HPDE6-E6E7 (cell line): ENCODE results near the gene C6orf62.
"Not testable (repeated sequence)": the region's sequence is repeated elsewhere in the genome, so short reads cannot be mapped to it uniquely, and the experiment has no call there.

Experiments used
- DNase-seq: peaks from one replicate; pipeline ENCODE4 v3.0.0; 2011; ENCODE audit warnings: missing footprints; ENCODE audit errors: extremely low spot score

Gene C6orf62

DNA sequence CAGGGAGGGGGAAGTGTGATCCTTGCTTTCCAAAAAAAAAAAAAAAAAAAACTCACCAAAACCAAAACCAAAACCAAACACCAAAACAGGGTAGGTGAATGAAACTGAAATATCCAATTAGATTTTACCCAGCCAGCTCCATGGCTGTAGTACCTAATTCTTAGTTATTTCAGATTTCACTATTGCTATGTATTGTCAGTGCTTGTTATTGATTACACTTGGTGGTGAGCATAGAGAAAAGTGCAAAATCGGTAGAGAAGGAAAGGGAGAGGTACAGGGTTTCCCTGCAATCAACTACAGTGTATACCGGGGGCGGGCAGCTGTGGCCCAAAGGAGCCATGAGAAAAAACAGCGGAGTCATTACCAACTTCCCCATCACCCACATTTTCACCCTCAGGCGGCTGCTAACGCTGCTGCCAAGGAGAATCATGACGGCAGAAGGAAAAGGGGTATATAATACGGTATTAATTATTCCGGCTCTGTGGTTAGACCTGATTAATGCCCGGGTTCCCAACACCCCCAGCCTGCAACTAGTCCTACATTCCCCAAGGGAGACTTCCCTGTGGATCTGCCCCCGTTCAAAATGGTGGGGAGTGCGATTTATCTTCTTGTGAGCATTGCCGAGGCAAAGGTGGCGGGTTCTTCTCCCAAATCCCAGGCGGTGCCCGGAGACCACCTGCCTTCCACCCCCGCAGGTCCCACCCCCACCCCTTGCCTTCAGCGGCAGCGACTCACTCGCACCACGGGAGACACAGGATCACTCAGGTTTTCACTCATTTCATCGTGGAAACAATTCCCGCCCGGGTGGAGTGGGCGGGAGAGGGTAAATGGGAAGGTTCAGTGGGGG is at the start of gene C6orf62:
Gene C6orf62 (minus strand): TSS at position 30 of the 847 bp plus-strand sequence. CDS start 486 bp downstream, outside the sequence.
- no peak for DNase-seq

GRCh38 chr6:24768361-24768760 is 49.4 kb upstream of the C6orf62 start:
- no peak for DNase-seq

DNA sequence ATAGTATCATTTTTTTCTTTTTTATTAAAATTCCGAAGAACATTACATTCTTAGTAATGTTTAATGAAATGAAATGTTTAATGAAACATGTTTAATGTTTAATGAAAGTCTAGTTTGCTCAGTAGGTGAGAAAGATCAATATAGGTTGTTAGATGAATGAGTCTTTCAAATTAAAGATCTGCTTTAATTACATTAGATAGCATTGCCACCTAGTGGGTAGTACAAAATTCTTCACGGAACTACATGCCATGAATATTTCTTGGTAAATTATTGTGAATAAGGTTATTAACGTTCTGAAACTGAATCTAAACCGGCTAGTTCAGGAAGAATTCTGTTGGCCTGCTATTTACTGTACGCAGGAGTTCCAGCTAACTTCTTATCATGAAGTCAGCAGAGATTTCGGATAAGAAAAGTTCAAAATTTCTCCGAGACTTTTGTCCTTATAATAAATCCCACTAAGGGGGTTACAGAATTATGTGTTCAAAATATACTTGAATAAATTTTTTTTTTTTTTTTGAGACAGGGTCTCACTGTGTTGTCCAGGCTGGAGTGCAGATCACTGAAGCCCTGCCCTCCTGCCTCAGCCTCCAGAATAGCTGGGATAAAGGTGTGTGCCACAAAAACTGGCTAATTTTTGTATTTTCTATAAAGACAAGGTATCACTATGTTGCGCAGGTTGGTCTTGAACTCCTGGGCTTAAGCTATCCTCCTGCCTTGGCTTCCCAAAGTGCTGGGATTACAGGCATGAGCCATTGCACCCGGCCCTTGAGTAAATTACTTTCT is 47.9 kb upstream of the C6orf62 start:
- DNase-seq, result peak; percentile 40

GRCh38 chr6:24765968-24766367 is 47.0 kb upstream of the C6orf62 start:
- not testable (repeated sequence) for DNase-seq

- not testable (repeated sequence) for DNase-seq
Observed at GRCh38 chr6:24764833-24765828, 46.2 kb upstream of the C6orf62 start.

GRCh38 chr6:24763578-24763977 is 44.6 kb upstream of the C6orf62 start:
- no peak for DNase-seq

DNA sequence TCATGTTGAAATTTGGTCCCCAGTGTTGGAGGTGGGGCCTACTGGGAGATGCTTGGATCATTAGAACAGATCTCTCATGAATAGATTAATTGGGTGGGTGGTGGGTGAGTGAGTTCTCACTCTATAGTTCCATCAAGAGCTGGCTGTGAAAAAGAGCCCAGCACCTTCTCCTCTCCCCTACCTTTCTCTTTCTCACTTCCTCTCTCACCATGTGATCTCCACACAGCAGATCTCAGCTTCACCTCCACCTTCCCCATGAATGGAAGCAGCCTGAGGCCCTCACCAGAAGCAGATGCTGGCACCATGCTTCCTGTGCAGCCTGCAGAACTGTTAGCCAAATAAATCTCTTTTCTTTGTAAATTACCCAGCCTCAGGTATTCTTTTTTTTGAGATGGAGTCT is 42.9 kb upstream of the C6orf62 start:
- no peak for DNase-seq

GRCh38 chr6:24761193-24761835 is 42.4 kb upstream of the C6orf62 start:
- no peak for DNase-seq

DNA sequence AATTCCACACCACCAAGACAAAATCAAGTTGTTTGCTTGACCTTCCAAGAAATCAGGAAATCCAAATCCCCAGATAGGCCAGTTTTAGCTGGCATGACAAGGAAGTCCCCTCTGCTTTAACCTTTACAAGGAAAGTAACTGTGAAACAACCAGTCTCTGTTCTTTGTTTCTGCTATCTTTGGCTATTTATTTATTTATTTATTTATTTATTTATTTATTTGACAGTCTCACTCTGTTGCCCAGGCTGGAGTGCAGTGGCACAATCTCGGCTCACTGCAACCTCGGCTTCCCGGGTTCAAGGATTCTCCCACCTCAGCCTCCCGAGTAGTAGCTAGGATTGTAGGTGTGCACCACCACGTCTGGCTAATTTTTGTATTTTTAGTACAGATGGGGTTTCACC is 41.3 kb upstream of the C6orf62 start:
- no peak for DNase-seq

GRCh38 chr6:24759718-24760117 is 40.8 kb upstream of the C6orf62 start:
- DNase-seq, result no peak

- DNase-seq, result no peak
Observed at GRCh38 chr6:24757611-24758010, 38.7 kb upstream of the C6orf62 start.

GRCh38 chr6:24755279-24755678 is 36.3 kb upstream of the C6orf62 start:
- no peak for DNase-seq

GRCh38 chr6:24754378-24754777 is 35.4 kb upstream of the C6orf62 start:
- DNase-seq, result not testable (repeated sequence)

DNA sequence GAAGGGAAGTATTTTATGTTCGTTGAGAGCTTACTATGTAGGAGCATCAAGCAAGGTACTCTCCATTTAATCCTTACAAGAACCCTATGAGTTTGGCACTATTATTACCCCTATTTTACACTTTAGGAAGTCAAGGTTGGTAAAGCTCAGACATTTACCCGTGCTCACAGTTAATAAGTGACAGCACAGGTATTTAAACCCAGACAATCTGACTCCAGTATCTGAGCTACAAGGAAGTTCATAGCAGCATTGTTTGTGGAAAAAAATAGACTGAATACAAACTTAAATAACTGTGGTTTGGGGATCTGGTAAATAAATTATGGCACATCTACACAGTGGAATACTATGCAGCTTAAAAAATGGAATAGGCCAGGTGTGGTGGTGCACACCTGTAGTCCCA is 34.6 kb upstream of the C6orf62 start:
- no peak for DNase-seq

GRCh38 chr6:24752917-24753492 is 34.1 kb upstream of the C6orf62 start:
- no peak for DNase-seq

GRCh38 chr6:24752503-24752902 is 33.5 kb upstream of the C6orf62 start:
- DNase-seq, result no peak

- DNase-seq, result not testable (repeated sequence)
Observed at GRCh38 chr6:24750878-24751277, 31.9 kb upstream of the C6orf62 start.

DNA sequence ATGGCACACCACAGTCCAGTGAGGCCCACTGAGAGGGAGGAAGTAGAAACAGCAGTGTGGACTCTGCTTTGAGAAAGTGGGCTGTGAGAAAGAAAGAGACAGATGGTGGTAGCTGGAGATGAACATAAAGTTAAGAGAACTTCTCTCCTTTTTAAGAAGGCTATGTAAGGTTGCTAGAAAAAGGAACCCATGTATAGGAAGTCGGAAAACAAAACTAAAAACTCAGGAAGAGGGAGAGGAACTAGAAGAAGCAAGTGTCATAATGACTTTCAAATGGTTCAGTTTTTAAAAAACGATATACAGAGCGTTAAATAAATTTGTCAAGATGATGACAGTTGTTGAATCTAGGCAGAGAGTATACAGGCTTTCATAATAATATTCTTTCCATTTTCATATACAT is 30.3 kb upstream of the C6orf62 start:
- no peak for DNase-seq

DNA sequence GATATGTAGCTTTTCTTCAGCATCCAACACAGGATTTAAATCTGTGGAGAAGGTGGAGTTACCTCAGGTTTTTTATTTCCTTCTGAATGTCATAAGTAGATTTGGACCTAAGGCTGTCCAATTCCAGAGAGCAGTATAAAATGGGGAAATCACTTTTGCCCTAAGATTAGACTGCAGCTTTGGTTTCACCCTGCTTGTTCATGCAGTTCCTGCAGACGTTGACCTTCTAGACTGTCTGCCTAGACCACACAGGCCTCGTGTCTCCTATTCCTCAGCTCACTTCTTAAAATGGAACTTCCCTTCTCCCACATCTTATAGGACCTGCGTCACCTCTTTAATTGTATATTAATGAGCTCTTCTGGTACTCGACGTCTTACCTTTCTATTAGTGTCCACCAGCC is 26.0 kb upstream of the C6orf62 start:
- no peak for DNase-seq

DNA sequence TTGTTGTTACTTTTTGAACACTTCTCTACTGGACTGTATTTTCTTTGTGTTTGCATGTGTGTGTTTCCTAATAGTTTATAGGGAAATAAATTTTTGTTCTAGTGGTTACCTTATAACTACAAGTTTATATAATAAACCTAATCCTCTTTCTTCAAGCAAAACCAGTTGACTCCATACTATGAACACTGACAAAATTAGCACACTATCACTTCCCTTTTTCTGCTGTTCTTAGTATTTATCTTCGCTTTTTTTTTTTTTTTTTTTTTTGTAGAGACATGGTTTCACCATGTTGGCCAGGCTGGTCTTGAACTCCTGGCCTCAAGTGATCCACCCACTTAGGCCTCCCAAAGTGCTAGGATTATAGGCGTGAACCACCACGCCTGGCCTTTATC is 25.0 kb upstream of the C6orf62 start:
- no peak for DNase-seq
